HCT116 (cell line): ENCODE measurements around the gene NR6A1. TPM values are rescaled to one million over a fixed set of nuclear protein-coding genes. Genes with fewer than 3 reads are reported as not detected.
A peak's percentile ranks its signal among the peaks of the same experiment; 100 is the strongest.
"Not testable (repeated sequence)": the region's sequence is repeated elsewhere in the genome, so short reads cannot be mapped to it uniquely, and the experiment has no call there.

Source experiments
- ATAC-seq: fragments of 200-7000 bp; cut with Tn5 transposase; 2 replicates; pipeline ENCODE4 v1.9.1; 2020; ENCODE audit warnings: mild to moderate bottlenecking, moderate library complexity
- BruUV-seq: library from RNA; stranded (reverse); fragments of 400-500 nt; replicated peaks from 2 replicates; lab custom pipeline; 2021; lab: Mats Ljungman, UMichigan
- CTCF ChIA-PET: fragments of 300-600 bp; sonication (Branson Sonifier 250); formaldehyde crosslinking; loops from one replicate; lab custom pipeline; 2021; ENCODE audit warnings: antibody characterized with exemption; lab: Charles Lee
- POLR2A ChIA-PET: fragments of 300-600, 350-600 bp; sonication (Branson Sonifier 250); formaldehyde crosslinking; loops from one replicate; lab custom pipeline; 2021; ENCODE audit warnings: antibody characterized with exemption; lab: Charles Lee
- RAD21 ChIA-PET, 2 experiments: fragments of 300-600 bp; sonication (Branson Sonifier 250); formaldehyde crosslinking; loops; one replicate each; lab custom pipeline; 2023; ENCODE audit warnings: low total read pairs in 2 of 2; ENCODE audit not compliant: uncharacterized antibody in 2 of 2, unreplicated experiment in 2 of 2, low non-redundant PET in 1 of 2; lab: Charles Lee
- DNase-seq: peaks from one replicate; pipeline ENCODE4 v3.0.0-alpha.2; 2010; ENCODE audit warnings: low read depth, low spot score
- H2AFZ ChIP-seq: fragments of 200-600 bp; shearing (Covaris generic), sonication (generic); 2 replicates; pipeline ENCODE4 v1.6.1; 2017; ENCODE audit warnings: low read depth, mixed run types, mixed read lengths, antibody characterized with exemption, low read length; ENCODE audit not compliant: poor library complexity, severe bottlenecking
- H3K27ac ChIP-seq: 2 replicates; pipeline ENCODE4 v1.5.1; 2012; ENCODE audit warnings: low read depth, low read length
- H3K27me3 ChIP-seq: fragments of 200-600 bp; sonication (generic); 2 replicates; pipeline ENCODE4 v1.6.1; 2016; ENCODE audit warnings: mixed run types, low read length, mixed read lengths; ENCODE audit not compliant: insufficient read depth
- H3K36me3 ChIP-seq, 2 experiments: fragments of 200-500 bp in 1 of 2; fragments of 200-600 bp in 1 of 2; sonication (Bioruptor generic) in 1 of 2; sonication (generic) in 1 of 2; 2 replicates each; pipeline versions ENCODE4 v1.5.1 to v1.6.1; 2014 to 2016; ENCODE audit warnings: low read length in 2 of 2, inconsistent platforms in 1 of 2, mixed read lengths in 1 of 2, mixed run types in 1 of 2; ENCODE audit not compliant: insufficient read depth in 2 of 2, control insufficient read depth in 1 of 2
- H3K4me1 ChIP-seq, 2 experiments: fragments of 200-600 bp in 1 of 2; sonication (generic) in 1 of 2; 2 replicates each; pipeline versions ENCODE4 v1.5.1 to v1.6.1; 2012 to 2017; ENCODE audit warnings: low read length in 2 of 2, inconsistent platforms in 1 of 2, mild to moderate bottlenecking in 1 of 2, mixed read lengths in 1 of 2, mixed run types in 1 of 2, moderate library complexity in 1 of 2; ENCODE audit not compliant: insufficient read depth in 2 of 2, control insufficient read depth in 1 of 2
- H3K4me2 ChIP-seq: fragments of 200-600 bp; sonication (generic); 2 replicates; pipeline ENCODE4 v1.6.1; 2017; ENCODE audit warnings: mixed run types, low read length, mixed read lengths
- H3K4me3 ChIP-seq, 2 experiments: fragments of 200-600 bp in 1 of 2; sonication (generic) in 1 of 2; replicated peaks in 1 of 2; 2 replicates each; pipeline ENCODE4 v1.5.1; 2011 to 2016; ENCODE audit warnings: low read length in 2 of 2, control low read depth in 1 of 2, low read depth in 1 of 2, mild to moderate bottlenecking in 1 of 2, mixed read lengths in 1 of 2, mixed run types in 1 of 2
- H3K79me2 ChIP-seq: fragments of 200-600 bp; sonication (generic); 2 replicates; pipeline ENCODE4 v1.6.1; 2017; ENCODE audit warnings: mild to moderate bottlenecking, mixed run types, low read length, moderate library complexity, mixed read lengths; ENCODE audit not compliant: insufficient read depth
- H3K9ac ChIP-seq: fragments of 200-600 bp; sonication (generic); 2 replicates; pipeline ENCODE4 v1.6.1; 2016; ENCODE audit warnings: low read length, mixed read lengths
- H3K9me2 ChIP-seq: fragments of 200-600 bp; sonication (generic), shearing (Covaris generic); 2 replicates; pipeline ENCODE4 v1.6.1; 2017; ENCODE audit warnings: mixed run types, mild to moderate bottlenecking, moderate library complexity; ENCODE audit not compliant: insufficient read depth
- H3K9me3 ChIP-seq, 2 experiments: fragments of 200-500 bp in 1 of 2; fragments of 200-600 bp in 1 of 2; sonication (Bioruptor generic) in 1 of 2; sonication (generic) in 1 of 2; 2 replicates each; pipeline ENCODE4 v1.6.1; 2014 to 2017; ENCODE audit warnings: low read length in 2 of 2, mixed read lengths in 2 of 2, inconsistent platforms in 1 of 2, low read depth in 1 of 2, mild to moderate bottlenecking in 1 of 2, mixed run types in 1 of 2, moderate library complexity in 1 of 2; ENCODE audit not compliant: control insufficient read depth in 1 of 2, insufficient read depth in 1 of 2
- H4K20me1 ChIP-seq: fragments of 200-600 bp; sonication (generic), shearing (Covaris generic); 2 replicates; pipeline ENCODE4 v1.6.1; 2017; ENCODE audit warnings: mixed run types, mild to moderate bottlenecking, moderate library complexity; ENCODE audit not compliant: insufficient read depth
- EZH2 ChIP-seq: fragments of 200-600 bp; sonication (generic); IDR thresholded peaks from 2 replicates; pipeline ENCODE4 v1.6.1; 2017; ENCODE audit warnings: antibody characterized with exemption, mixed run types
- FOSL1 ChIP-seq: IDR thresholded peaks from 2 replicates; pipeline ENCODE4 v1.6.1; 2012; ENCODE audit warnings: low read depth
- JUND ChIP-seq: IDR thresholded peaks from 2 replicates; pipeline ENCODE4 v1.6.1; 2012
- MAX ChIP-seq: IDR thresholded peaks from 2 replicates; pipeline ENCODE4 v1.6.1; 2012
- SP1 ChIP-seq: IDR thresholded peaks from 2 replicates; pipeline ENCODE4 v1.6.1; 2012; ENCODE audit warnings: low read depth
- intact Hi-C: fragments of 100-400 bp; cut with micrococcal nuclease; formaldehyde crosslinking; loops from 2 replicates; pipeline ENCODE4 v1.10.0; 2022
- total RNA-seq: library from RNA; stranded (reverse); gene quantifications from one replicate; pipeline ENCODE4 v1.2.1, GENCODE V29; 2021; ENCODE audit not compliant: unreplicated experiment
- TF ChIP-seq, protein P1 (sequence below): IDR thresholded peaks from 2 replicates; pipeline ENCODE4 v1.6.1; 2011; ENCODE audit warnings: mild to moderate bottlenecking, low read length, moderate library complexity; ENCODE audit not compliant: insufficient replicate concordance; ENCODE audit errors: extremely low read depth

Gene NR6A1
- total RNA-seq, 1 experiment from 2014 or later = 9.9 TPM

DNA sequence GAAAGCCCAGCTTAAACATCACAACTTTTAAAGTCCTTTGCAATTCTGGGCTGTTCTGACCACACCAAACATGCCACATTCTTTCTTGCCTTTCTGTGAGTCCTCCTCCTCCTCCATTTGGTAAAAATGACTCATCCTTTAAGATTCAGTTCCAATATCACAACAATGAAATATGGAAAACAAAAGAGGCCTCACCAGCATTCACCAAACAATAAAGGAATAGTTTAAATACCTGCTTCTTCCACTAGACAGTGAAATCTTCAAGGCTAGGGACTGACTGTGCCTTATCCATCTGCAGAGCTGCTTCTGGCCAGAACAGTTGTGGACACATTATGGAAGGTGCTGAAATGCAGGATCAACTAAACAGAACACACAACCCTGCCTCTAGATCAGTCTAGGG lies 36.0 kb downstream of the NR6A1 start (continued):
- TF ChIP-seq FOSL1 (peak; percentile 93), EZH2 (no peak), SP1 (peak; percentile 71)

DNA sequence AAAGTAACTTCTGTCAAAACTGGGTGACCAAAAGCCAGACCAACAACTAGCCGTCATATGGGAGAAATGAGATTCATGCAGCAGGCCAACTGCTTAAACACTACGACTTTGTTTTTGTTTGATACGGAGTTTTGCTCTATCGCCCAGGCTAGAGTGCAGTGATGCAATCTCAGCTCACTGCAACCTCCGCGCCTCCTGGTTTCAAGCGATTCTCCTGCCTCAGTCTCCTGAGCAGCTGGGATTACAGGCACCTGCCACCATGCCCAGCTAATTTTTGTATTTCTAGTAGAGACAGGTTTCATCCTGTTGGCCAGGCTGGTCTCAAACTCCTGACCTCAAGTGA lies 36.4 kb downstream of the NR6A1 start:
- POLR2A ChIA-PET = interaction anchor here (1.0 kb wide), 1 partner anchor 8 kb away, joined by 4 read pairs; no protein-coding TSS in a partner anchor
- peak overlapping the region in 1 of 2 experiments; percentile 8; a peak in 2 of 4 replicates for H3K4me3 ChIP-seq
- H3K36me3 ChIP-seq, BruUV-seq, H2AFZ ChIP-seq, H3K9me2 ChIP-seq, intact Hi-C loops, DNase-seq, H4K20me1 ChIP-seq, H3K27me3 ChIP-seq, H3K9me3 ChIP-seq: not testable (repeated sequence)
- H3K9ac ChIP-seq = peak overlapping the region; percentile 30
- peak; percentile 50 for ATAC-seq
- H3K4me1 ChIP-seq = peaks cover 40 to 44% of the 10 kb centered on the region in 2 experiments
- CTCF ChIA-PET = interaction anchor here (0.8 to 1.2 kb wide), 3 partner anchors 9 to 118 kb away, joined by 3 to 5 read pairs (median 3); partner anchors contain the start of gene WDR38
- peaks cover 48% of the 10 kb centered on the region for H3K79me2 ChIP-seq
- peak overlapping the region; percentile 70 for H3K27ac ChIP-seq
- H3K4me2 ChIP-seq = peak overlapping the region; percentile 76
- RAD21 ChIA-PET = interaction anchor here in 1 of 2 experiments (0.9 kb wide), 1 partner anchor 13 kb away, joined by 3 read pairs; no protein-coding TSS in a partner anchor

DNA sequence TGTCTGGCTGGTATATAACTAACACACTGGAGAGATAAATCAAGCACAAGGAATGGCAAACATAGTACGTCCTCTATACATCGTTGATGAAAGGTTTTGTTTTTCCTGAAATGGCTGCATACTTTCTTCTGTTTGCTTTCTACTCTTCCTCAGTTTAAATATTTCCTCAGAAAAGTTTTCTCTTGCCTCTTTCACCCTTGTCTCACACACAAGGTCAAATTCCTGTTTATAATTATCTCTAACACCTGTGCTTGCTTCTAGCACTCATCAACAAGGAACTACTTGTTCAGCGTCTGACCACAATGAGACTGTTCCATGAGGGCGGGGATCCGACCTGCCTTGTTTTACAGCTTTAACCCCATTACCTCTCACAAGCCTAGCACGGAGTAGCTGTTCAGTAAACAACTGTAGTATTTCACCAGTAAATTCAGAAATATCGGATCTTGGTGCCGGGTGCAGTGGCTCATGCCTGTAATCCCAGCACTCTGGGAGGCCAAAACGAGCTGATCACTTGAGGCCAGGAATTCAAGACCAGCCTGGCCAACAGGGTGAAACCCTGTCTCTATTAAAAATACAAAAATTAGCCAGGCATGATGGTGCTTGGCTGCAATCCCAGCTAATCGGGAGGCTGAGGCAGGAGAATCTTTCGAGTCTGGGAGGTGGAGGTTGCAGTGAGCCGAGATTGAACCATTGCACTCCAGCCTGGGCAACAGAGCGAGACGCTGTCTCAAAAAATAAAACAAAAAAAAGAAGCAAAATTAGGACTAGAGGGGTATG lies 37.0 kb downstream of the NR6A1 start:
- Histone ChIP-seq H3K36me3 (no peaks in the 10 kb centered on the region; a peak in 1 of 4 replicates), H3K9ac (peak overlapping the region; percentile 30), H3K4me1 (peaks cover 40 to 44% of the 10 kb centered on the region in 2 experiments), H2AFZ (no peak overlapping the region), H3K27ac (peak overlapping the region; percentile 70), H4K20me1 (no peaks in the 10 kb centered on the region), H3K79me2 (peaks cover 44% of the 10 kb centered on the region), H3K4me2 (peak overlapping the region; percentile 76), H3K9me3 (no peaks in the 10 kb centered on the region), H3K4me3 (peak overlapping the region in 1 of 2 experiments; percentile 8; a peak in 2 of 4 replicates), H3K27me3 (no peaks in the 10 kb centered on the region), H3K9me2 (no peaks in the 10 kb centered on the region)
- ChIA-PET RAD21 (interaction anchor here in 1 of 2 experiments (0.9 kb wide), 1 partner anchor 13 kb away, joined by 3 read pairs; no protein-coding TSS in a partner anchor), CTCF (interaction anchor here (0.8 to 1.2 kb wide), 3 partner anchors 8 to 119 kb away, joined by 3 to 5 read pairs (median 3); partner anchors contain the start of gene WDR38), POLR2A (interaction anchor here (1.0 kb wide), 1 partner anchor 9 kb away, joined by 4 read pairs; no protein-coding TSS in a partner anchor)
- peak; percentile 67 for ATAC-seq
- DNase-seq = no peak
- no TSS peak for BruUV-seq
- intact Hi-C loops = no loop called here
- 0 out of 2 replicates have a peak, but pooled peaks have one; percentile 30 for TF ChIP-seq JUND
- peak; percentile 55 for TF ChIP-seq SP1
- no peak for TF ChIP-seq EZH2
- TF ChIP-seq, protein P1, sequence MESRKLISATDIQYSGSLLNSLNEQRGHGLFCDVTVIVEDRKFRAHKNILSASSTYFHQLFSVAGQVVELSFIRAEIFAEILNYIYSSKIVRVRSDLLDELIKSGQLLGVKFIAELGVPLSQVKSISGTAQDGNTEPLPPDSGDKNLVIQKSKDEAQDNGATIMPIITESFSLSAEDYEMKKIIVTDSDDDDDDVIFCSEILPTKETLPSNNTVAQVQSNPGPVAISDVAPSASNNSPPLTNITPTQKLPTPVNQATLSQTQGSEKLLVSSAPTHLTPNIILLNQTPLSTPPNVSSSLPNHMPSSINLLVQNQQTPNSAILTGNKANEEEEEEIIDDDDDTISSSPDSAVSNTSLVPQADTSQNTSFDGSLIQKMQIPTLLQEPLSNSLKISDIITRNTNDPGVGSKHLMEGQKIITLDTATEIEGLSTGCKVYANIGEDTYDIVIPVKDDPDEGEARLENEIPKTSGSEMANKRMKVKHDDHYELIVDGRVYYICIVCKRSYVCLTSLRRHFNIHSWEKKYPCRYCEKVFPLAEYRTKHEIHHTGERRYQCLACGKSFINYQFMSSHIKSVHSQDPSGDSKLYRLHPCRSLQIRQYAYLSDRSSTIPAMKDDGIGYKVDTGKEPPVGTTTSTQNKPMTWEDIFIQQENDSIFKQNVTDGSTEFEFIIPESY = no peak
- TF ChIP-seq MAX = no peak; the same call in 1 of the 2 replicates
